DND-41 (cell line): ENCODE data around the gene CHAD.

Experiments used
- ATAC-seq: fragments of 200-7000 bp; cut with Tn5 transposase; 3 replicates; pipeline ENCODE4 v1.9.1; 2021; ENCODE audit warnings: low read depth; ENCODE audit not compliant: insufficient read depth
- DNase-seq: peaks from one replicate; pipeline ENCODE4 v3.0.0-alpha.2; 2020
- H2AFZ ChIP-seq: 2 replicates; pipeline ENCODE4 v1.6.0; 2012; ENCODE audit warnings: low read depth, low read length
- H3K27ac ChIP-seq: 2 replicates; pipeline ENCODE4 v1.5.1; 2012; ENCODE audit warnings: low read length, inconsistent platforms
- H3K27me3 ChIP-seq: fragments of 200-600 bp; sonication (generic); 2 replicates; pipeline ENCODE4 v1.6.0; 2012; ENCODE audit warnings: low read length, mild to moderate bottlenecking, inconsistent platforms; ENCODE audit not compliant: insufficient read depth, poor library complexity
- H3K36me3 ChIP-seq: 2 replicates; pipeline ENCODE4 v1.5.1; 2012; ENCODE audit warnings: low read length, inconsistent platforms; ENCODE audit not compliant: insufficient read depth
- H3K4me1 ChIP-seq: 2 replicates; pipeline ENCODE4 v1.5.1; 2012; ENCODE audit warnings: mild to moderate bottlenecking, low read length; ENCODE audit not compliant: insufficient read depth
- H3K4me2 ChIP-seq: 2 replicates; pipeline ENCODE4 v1.6.0; 2012; ENCODE audit warnings: mild to moderate bottlenecking, moderate library complexity, low read length, inconsistent platforms; ENCODE audit not compliant: insufficient read depth
- H3K4me3 ChIP-seq, 2 experiments: fragments of 200-600 bp in 1 of 2; shearing (Covaris generic) in 1 of 2; 2 replicates each; pipeline ENCODE4 v1.5.1; 2012 to 2016; ENCODE audit warnings: inconsistent platforms in 2 of 2, low read length in 2 of 2, mild to moderate bottlenecking in 2 of 2, low read depth in 1 of 2, moderate library complexity in 1 of 2
- H3K79me2 ChIP-seq: 2 replicates; pipeline ENCODE4 v1.6.0; 2012; ENCODE audit warnings: low read length, inconsistent platforms; ENCODE audit not compliant: insufficient read depth
- H3K9ac ChIP-seq: 2 replicates; pipeline ENCODE4 v1.6.0; 2012; ENCODE audit warnings: low read depth, mild to moderate bottlenecking, inconsistent platforms, low read length, moderate library complexity
- H3K9me3 ChIP-seq: 2 replicates; pipeline ENCODE4 v1.5.1; 2012; ENCODE audit warnings: low read length, moderate library complexity, mild to moderate bottlenecking, inconsistent platforms; ENCODE audit not compliant: insufficient read depth, severe bottlenecking
- H4K20me1 ChIP-seq: 2 replicates; pipeline ENCODE4 v1.6.0; 2012; ENCODE audit warnings: low read length; ENCODE audit not compliant: insufficient read depth
- CTCF ChIP-seq: IDR thresholded peaks from 2 replicates; pipeline ENCODE4 v1.5.1; 2012; ENCODE audit warnings: borderline replicate concordance, low read length, moderate library complexity, mild to moderate bottlenecking; ENCODE audit not compliant: poor library complexity, severe bottlenecking; ENCODE audit errors: extremely low read depth
- EZH2 ChIP-seq: IDR thresholded peaks from 3 replicates; pipeline ENCODE4 v1.6.1; 2012; ENCODE audit warnings: borderline replicate concordance, low read depth, mild to moderate bottlenecking, moderate library complexity, low read length, inconsistent platforms; ENCODE audit not compliant: severe bottlenecking

CHAD gene

DNA sequence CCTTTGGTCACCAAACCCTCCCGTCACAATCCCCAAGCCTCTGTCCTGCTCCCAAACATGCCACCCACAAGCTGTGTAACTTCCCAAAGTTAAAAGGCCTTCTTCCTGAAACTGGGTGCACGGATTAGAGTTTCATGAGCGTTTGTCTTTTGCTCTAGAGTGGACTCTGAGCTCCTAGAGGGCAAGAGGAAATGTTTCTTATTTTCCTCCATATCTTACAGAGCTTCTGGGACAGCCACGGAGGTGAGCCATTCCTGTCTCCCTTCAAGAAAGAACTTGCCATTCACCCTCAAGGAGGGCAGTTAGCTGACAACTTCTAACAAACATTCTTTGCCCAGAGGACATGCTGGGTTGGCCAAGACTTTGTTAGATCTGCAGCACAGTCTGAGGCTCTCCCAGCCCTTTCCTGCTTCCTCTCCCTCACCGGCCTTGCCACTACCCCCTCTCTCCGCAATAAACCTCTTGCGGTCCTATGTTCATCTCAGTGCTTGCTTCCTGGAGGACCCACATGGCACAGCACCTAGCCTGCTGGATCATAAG is 37.0 kb upstream of the CHAD start:
- Histone ChIP-seq H3K27me3 (peaks cover 10% of the 10 kb centered on the region), H3K36me3 (no peaks in the 10 kb centered on the region), H3K4me2 (no peak overlapping the region), H3K4me3 (no peak overlapping the region), H3K9ac (no peak overlapping the region), H4K20me1 (no peaks in the 10 kb centered on the region), H2AFZ (no peak overlapping the region), H3K9me3 (no peaks in the 10 kb centered on the region), H3K4me1 (peaks cover 33% of the 10 kb centered on the region), H3K79me2 (no peaks in the 10 kb centered on the region), H3K27ac (no peak overlapping the region)
- TF ChIP-seq EZH2 (no peak), CTCF (no peak)
- ATAC-seq (no peak), DNase-seq (no peak)

DNA sequence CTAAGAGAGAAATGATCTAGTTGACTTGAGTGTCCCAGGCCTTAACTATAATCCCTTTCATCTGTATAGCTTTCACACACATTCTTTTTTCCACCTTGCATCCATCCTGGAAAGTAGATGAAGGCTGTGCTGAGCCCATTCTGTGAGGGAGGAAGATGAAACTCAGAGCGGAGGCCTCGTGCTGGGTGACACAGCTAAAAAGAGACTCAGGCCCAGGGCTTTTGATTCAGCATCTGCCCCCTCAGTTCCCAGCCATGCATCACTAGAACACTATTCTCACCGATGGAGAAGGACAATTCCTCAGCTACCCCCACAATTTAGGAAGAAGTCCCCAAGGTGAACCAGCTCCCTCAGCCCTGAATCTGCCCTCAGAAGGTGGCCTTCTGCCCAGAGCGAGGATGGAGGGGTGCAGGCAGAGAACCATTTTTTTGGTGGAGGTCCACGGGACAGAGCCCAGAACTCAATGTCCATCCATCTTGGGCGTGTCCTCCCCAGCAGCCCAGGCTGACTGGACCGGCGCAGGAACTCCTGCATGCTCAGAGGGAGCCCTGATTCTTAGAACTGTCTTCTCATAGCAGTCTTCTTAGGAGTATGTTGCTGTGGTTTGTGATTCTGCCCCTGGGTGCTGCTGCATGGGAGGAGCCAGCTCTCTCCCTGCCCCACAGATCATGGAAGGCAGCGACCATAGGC is 33.8 kb upstream of the CHAD start:
- H3K27ac ChIP-seq = no peak overlapping the region
- DNase-seq (no peak), ATAC-seq (no peak)
- TF ChIP-seq EZH2 (no peak), CTCF (no peak)
- H3K9me3 ChIP-seq = no peaks in the 10 kb centered on the region
- no peak overlapping the region for H2AFZ ChIP-seq
- H3K4me3 ChIP-seq = no peak overlapping the region
- peaks cover 10% of the 10 kb centered on the region for H3K27me3 ChIP-seq
- no peaks in the 10 kb centered on the region for H3K36me3 ChIP-seq
- no peak overlapping the region for H3K9ac ChIP-seq
- H3K4me2 ChIP-seq = no peak overlapping the region
- H3K79me2 ChIP-seq = no peaks in the 10 kb centered on the region
- 0 out of 2 replicates have a peak, but pooled peaks cover 9% of the 10 kb centered on the region for H3K4me1 ChIP-seq
- H4K20me1 ChIP-seq = no peaks in the 10 kb centered on the region

DNA sequence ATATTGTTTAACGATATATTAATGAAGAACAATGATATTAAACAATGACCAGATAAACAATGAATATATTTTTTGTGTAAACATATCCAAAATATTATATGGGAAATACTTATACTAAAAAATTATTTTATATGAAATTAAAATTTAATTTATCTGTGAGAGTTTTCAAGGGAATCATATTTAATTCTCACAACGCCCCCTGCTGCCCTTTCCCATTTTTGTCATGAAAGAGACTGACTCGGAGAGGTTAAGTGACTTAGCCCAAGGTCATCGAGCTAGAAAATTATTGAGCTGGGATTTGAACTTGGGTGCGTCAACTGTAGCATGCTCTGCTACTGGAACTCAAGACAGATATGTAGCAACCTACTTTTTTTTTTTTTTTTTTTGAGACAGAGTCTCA is 32.4 kb upstream of the CHAD start:
- Histone ChIP-seq H2AFZ (no peak overlapping the region), H3K9ac (no peak overlapping the region), H3K36me3 (no peaks in the 10 kb centered on the region), H3K4me1 (0 out of 2 replicates have a peak, but pooled peaks cover 8% of the 10 kb centered on the region), H3K27me3 (peaks cover 7% of the 10 kb centered on the region), H4K20me1 (no peaks in the 10 kb centered on the region), H3K4me3 (no peak overlapping the region), H3K79me2 (no peaks in the 10 kb centered on the region), H3K9me3 (no peaks in the 10 kb centered on the region), H3K4me2 (no peak overlapping the region), H3K27ac (no peak overlapping the region)
- DNase-seq = peak; percentile 40
- TF ChIP-seq CTCF (peak; percentile 56), EZH2 (no peak)
- ATAC-seq = no peak
